Glutamatergic neuron (in vitro differentiated cells): ENCODE measurements around the gene DRGX. TPM values are rescaled to one million over a fixed set of nuclear protein-coding genes. Genes with fewer than 3 reads are reported as not detected.

ENCODE experiments used
- DNase-seq: peaks from one replicate; pipeline ENCODE4 v3.0.0; 2022
- H3K27ac Mint-ChIP-seq: one replicate; pipeline ENCODE4 v1.8.0; 2020; ENCODE audit warnings: mild to moderate bottlenecking, mixed read lengths, inconsistent platforms; ENCODE audit not compliant: unreplicated experiment
- H3K27me3 Mint-ChIP-seq: one replicate; pipeline ENCODE4 v1.8.0; 2020; ENCODE audit warnings: mild to moderate bottlenecking, moderate library complexity, mixed read lengths, inconsistent platforms; ENCODE audit not compliant: unreplicated experiment
- H3K36me3 Mint-ChIP-seq: one replicate; pipeline ENCODE4 v1.8.0; 2020; ENCODE audit warnings: mild to moderate bottlenecking, mixed read lengths, inconsistent platforms; ENCODE audit not compliant: unreplicated experiment
- H3K4me1 Mint-ChIP-seq: one replicate; pipeline ENCODE4 v1.8.0; 2020; ENCODE audit warnings: mild to moderate bottlenecking, low read depth, mixed read lengths, inconsistent platforms; ENCODE audit not compliant: unreplicated experiment
- H3K4me3 Mint-ChIP-seq: one replicate; pipeline ENCODE4 v1.8.0; 2020; ENCODE audit warnings: mild to moderate bottlenecking, mixed read lengths, inconsistent platforms; ENCODE audit not compliant: unreplicated experiment
- H3K9me3 Mint-ChIP-seq: one replicate; pipeline ENCODE4 v1.8.0; 2020; ENCODE audit warnings: mild to moderate bottlenecking, moderate library complexity, mixed read lengths, inconsistent platforms; ENCODE audit not compliant: unreplicated experiment
- CTCF ChIP-seq: fragments of 200-600 bp; sonication (generic); IDR thresholded peaks from one replicate; pipeline ENCODE4 v1.5.0; 2021; ENCODE audit not compliant: partially characterized antibody, unreplicated experiment
- total RNA-seq: library from RNA; stranded (reverse); fragmentation: NEBNext Ultra II Directional; extraction: Animal tissue kit (Norgen Biotek cat#: 25700); gene quantifications from one replicate; pipeline ENCODE4 v1.2.1, GENCODE V29; 2021; ENCODE audit not compliant: unreplicated experiment

Gene DRGX
- total RNA-seq, 1 donor from 2014 or later, result 65.2 TPM

DNA sequence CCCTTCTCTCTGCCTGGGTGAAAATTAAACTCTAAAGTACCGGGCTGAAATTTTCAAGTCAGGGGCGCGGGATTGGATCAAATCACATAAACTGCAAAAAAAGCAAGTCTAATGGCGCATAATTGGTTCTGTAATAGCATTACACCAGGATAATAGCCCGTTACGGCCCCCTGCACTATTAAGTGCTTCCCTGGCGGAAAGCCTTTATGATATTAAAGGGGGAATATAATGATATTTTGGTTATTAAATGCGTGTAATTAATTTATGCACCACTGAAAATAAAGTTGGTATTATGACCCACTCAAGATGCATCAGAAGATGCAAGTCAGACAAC is 744 bp upstream of the DRGX start:
- H3K27me3 Mint-ChIP-seq, result peaks cover 21% of the 10 kb centered on the region
- H3K9me3 Mint-ChIP-seq, result peaks cover 21% of the 10 kb centered on the region
- no peak for DNase-seq
- no peak for TF ChIP-seq CTCF
- peaks cover 17% of the 10 kb centered on the region for H3K36me3 Mint-ChIP-seq
- H3K4me1 Mint-ChIP-seq, result peaks cover 35% of the 10 kb centered on the region
- peak overlapping the region; percentile 86 for H3K4me3 Mint-ChIP-seq
- peak overlapping the region; percentile 93 for H3K27ac Mint-ChIP-seq

GRCh38 chr10:49394933-49395740 is 752 bp downstream of the DRGX start:
- peaks cover 25% of the 10 kb centered on the region for H3K27me3 Mint-ChIP-seq
- peaks cover 46% of the 10 kb centered on the region for H3K4me1 Mint-ChIP-seq
- H3K36me3 Mint-ChIP-seq, result peaks cover 23% of the 10 kb centered on the region
- peak; percentile 74 for DNase-seq
- H3K9me3 Mint-ChIP-seq, result peaks cover 21% of the 10 kb centered on the region
- peak overlapping the region; percentile 94 for H3K27ac Mint-ChIP-seq
- TF ChIP-seq CTCF, result peak; percentile 18
- H3K4me3 Mint-ChIP-seq, result peak overlapping the region; percentile 83

- Mint-ChIP-seq H3K4me1 (peaks cover 53% of the 10 kb centered on the region), H3K27me3 (peaks cover 27% of the 10 kb centered on the region), H3K36me3 (peaks cover 19% of the 10 kb centered on the region), H3K27ac (peak overlapping the region; percentile 94), H3K9me3 (peaks cover 19% of the 10 kb centered on the region), H3K4me3 (peak overlapping the region; percentile 83)
- no peak for DNase-seq
- peak; percentile 67 for TF ChIP-seq CTCF
Observed at GRCh38 chr10:49393757-49394156, 2.1 kb downstream of the DRGX start.

- peak overlapping the region; percentile 83 for H3K4me3 Mint-ChIP-seq
- H3K27ac Mint-ChIP-seq, result peak overlapping the region; percentile 33
- DNase-seq, result no peak
- H3K27me3 Mint-ChIP-seq, result peaks cover 27% of the 10 kb centered on the region
- no peak for TF ChIP-seq CTCF
- H3K9me3 Mint-ChIP-seq, result peaks cover 19% of the 10 kb centered on the region
- H3K36me3 Mint-ChIP-seq, result peaks cover 19% of the 10 kb centered on the region
- peaks cover 53% of the 10 kb centered on the region for H3K4me1 Mint-ChIP-seq
Observed at GRCh38 chr10:49393301-49393700, 2.6 kb downstream of the DRGX start.

- TF ChIP-seq CTCF, result no peak
- H3K4me3 Mint-ChIP-seq, result peak overlapping the region; percentile 27
- H3K27ac Mint-ChIP-seq, result peak overlapping the region; percentile 48
- H3K27me3 Mint-ChIP-seq, result peaks cover 21% of the 10 kb centered on the region
- H3K36me3 Mint-ChIP-seq, result peaks cover 19% of the 10 kb centered on the region
- H3K9me3 Mint-ChIP-seq, result peaks cover 16% of the 10 kb centered on the region
- DNase-seq, result no peak
- peaks cover 56% of the 10 kb centered on the region for H3K4me1 Mint-ChIP-seq
Observed at GRCh38 chr10:49389361-49389933, 6.4 kb downstream of the DRGX start.
